WTC11 (cell line): ENCODE measurements around the gene ZNF521. TPM values are rescaled to one million over a fixed set of nuclear protein-coding genes. Genes with fewer than 3 reads are reported as not detected.

Experiments used
- ATAC-seq: fragments of 200-7000 bp; cut with Tn5 transposase; 2 replicates; pipeline ENCODE4 v1.10.0; 2021; ENCODE audit warnings: mild to moderate bottlenecking, moderate library complexity
- CTCF ChIA-PET: fragments of 300-600 bp; sonication (Branson Sonifier 250); formaldehyde crosslinking; loops from one replicate; lab custom pipeline; 2021; ENCODE audit warnings: antibody characterized with exemption; lab: Charles Lee
- POLR2A ChIA-PET: fragments of 350-600 bp; sonication (Branson Sonifier 250); formaldehyde crosslinking; loops from one replicate; lab custom pipeline; 2021; ENCODE audit warnings: antibody characterized with exemption; lab: Charles Lee
- DNase-seq: peaks from one replicate; pipeline ENCODE4 v3.0.0; 2021; ENCODE audit warnings: low spot score
- H3K27ac Mint-ChIP-seq: 2 replicates; pipeline ENCODE4 v1.8.0; 2021; ENCODE audit warnings: mixed read lengths
- H3K27me3 Mint-ChIP-seq: 2 replicates; pipeline ENCODE4 v1.8.0; 2021; ENCODE audit warnings: low read depth, mild to moderate bottlenecking, moderate library complexity, mixed read lengths
- H3K36me3 Mint-ChIP-seq: 2 replicates; pipeline ENCODE4 v1.8.0; 2021; ENCODE audit warnings: mixed read lengths
- H3K4me1 Mint-ChIP-seq: 2 replicates; pipeline ENCODE4 v1.8.0; 2022; ENCODE audit warnings: mixed read lengths
- H3K4me3 Mint-ChIP-seq: 2 replicates; pipeline ENCODE4 v1.8.0; 2021; ENCODE audit warnings: mild to moderate bottlenecking, moderate library complexity, mixed read lengths
- H3K9me3 Mint-ChIP-seq: 2 replicates; pipeline ENCODE4 v1.8.0; 2021; ENCODE audit warnings: mixed read lengths
- ARID4B ChIP-seq: sonication (generic); formaldehyde crosslinking; IDR thresholded peaks from 2 replicates; pipeline ENCODE4 v1.8.0; 2023; ENCODE audit warnings: missing genetic modification reagents, mild to moderate bottlenecking, borderline replicate concordance
- CBFB ChIP-seq: sonication (generic); formaldehyde crosslinking; IDR thresholded peaks from 2 replicates; pipeline ENCODE4 v1.8.1; 2022; ENCODE audit warnings: mild to moderate bottlenecking, low read depth, missing genetic modification reagents
- CREB1 ChIP-seq: sonication (generic); formaldehyde crosslinking; IDR thresholded peaks from 2 replicates; pipeline ENCODE4 v1.8.0; 2023; ENCODE audit warnings: mild to moderate bottlenecking, missing genetic modification reagents
- CREM ChIP-seq: sonication (generic); formaldehyde crosslinking; IDR thresholded peaks from 2 replicates; pipeline ENCODE4 v1.8.1; 2022; ENCODE audit warnings: mild to moderate bottlenecking, missing genetic modification reagents, moderate library complexity
- E2F4 ChIP-seq: sonication (generic); formaldehyde crosslinking; IDR thresholded peaks from 2 replicates; pipeline ENCODE4 v1.8.1; 2022; ENCODE audit warnings: low read depth, mild to moderate bottlenecking, moderate library complexity, missing genetic modification reagents, borderline replicate concordance
- FOXJ3 ChIP-seq: sonication (generic); formaldehyde crosslinking; IDR thresholded peaks from 2 replicates; pipeline ENCODE4 v1.9.0; 2021; ENCODE audit warnings: missing genetic modification reagents, mild to moderate bottlenecking, borderline replicate concordance
- FOXK1 ChIP-seq: sonication (generic); formaldehyde crosslinking; IDR thresholded peaks from 2 replicates; pipeline ENCODE4 v1.8.0; 2022; ENCODE audit warnings: mild to moderate bottlenecking, moderate library complexity, missing genetic modification reagents
- FOXP4 ChIP-seq: sonication (generic); formaldehyde crosslinking; IDR thresholded peaks from 2 replicates; pipeline ENCODE4 v1.8.0; 2022; ENCODE audit warnings: mild to moderate bottlenecking, missing genetic modification reagents
- GRHL2 ChIP-seq: fragments of 250-450 bp; sonication (Bioruptor Pico); IDR thresholded peaks from 2 replicates; pipeline ENCODE4 v1.8.0; 2022; ENCODE audit warnings: mild to moderate bottlenecking, moderate library complexity; ENCODE audit not compliant: insufficient replicate concordance, severe bottlenecking
- MYBL2 ChIP-seq: sonication (generic); formaldehyde crosslinking; IDR thresholded peaks from 2 replicates; pipeline ENCODE4 v1.8.1; 2023; ENCODE audit warnings: mild to moderate bottlenecking, moderate library complexity, missing genetic modification reagents
- NFE2L1 ChIP-seq: sonication (generic); formaldehyde crosslinking; IDR thresholded peaks from 2 replicates; pipeline ENCODE4 v1.8.1; 2023; ENCODE audit warnings: missing genetic modification reagents
- PRRX2 ChIP-seq: fragments of 250-450 bp; sonication (Bioruptor Pico); IDR thresholded peaks from 2 replicates; pipeline ENCODE4 v1.8.0; 2021; ENCODE audit warnings: mild to moderate bottlenecking
- RELA ChIP-seq: sonication (generic); formaldehyde crosslinking; IDR thresholded peaks from 2 replicates; pipeline ENCODE4 v1.8.1; 2022; ENCODE audit warnings: missing genetic modification reagents, mild to moderate bottlenecking, borderline replicate concordance
- SOX15 ChIP-seq: fragments of 250-450 bp; sonication (Bioruptor Pico); IDR thresholded peaks from 2 replicates; pipeline ENCODE4 v1.9.0; 2021; ENCODE audit warnings: mild to moderate bottlenecking
- STAT6 ChIP-seq: sonication (generic); formaldehyde crosslinking; conservative IDR thresholded peaks from 2 replicates; pipeline ENCODE4 v1.8.1; 2023; ENCODE audit warnings: mild to moderate bottlenecking, low read depth, missing genetic modification reagents, moderate library complexity
- TEAD1 ChIP-seq: sonication (generic); formaldehyde crosslinking; IDR thresholded peaks from 2 replicates; pipeline ENCODE4 v1.8.0; 2022; ENCODE audit warnings: mild to moderate bottlenecking, missing genetic modification reagents
- ZNF138 ChIP-seq: sonication (generic); formaldehyde crosslinking; conservative IDR thresholded peaks from 2 replicates; pipeline ENCODE4 v1.8.1; 2022; ENCODE audit warnings: mild to moderate bottlenecking, moderate library complexity, missing genetic modification reagents
- ZNF263 ChIP-seq: sonication (generic); formaldehyde crosslinking; IDR thresholded peaks from 2 replicates; pipeline ENCODE4 v1.8.1; 2022; ENCODE audit warnings: low read depth, mild to moderate bottlenecking, moderate library complexity, missing genetic modification reagents
- ZNF317 ChIP-seq: sonication (generic); formaldehyde crosslinking; IDR thresholded peaks from 2 replicates; pipeline ENCODE4 v1.8.1; 2023; ENCODE audit warnings: low read depth, mild to moderate bottlenecking, moderate library complexity, missing genetic modification reagents, borderline replicate concordance
- ZNF671 ChIP-seq: fragments of 250-450 bp; sonication (Bioruptor Pico); IDR thresholded peaks from 2 replicates; pipeline ENCODE4 v1.8.0; 2021; ENCODE audit warnings: mild to moderate bottlenecking
- total RNA-seq: library from RNA; stranded (reverse); gene quantifications from 3 replicates; pipeline ENCODE4 v1.2.3, GENCODE V29; 2021
- TF ChIP-seq, protein P1 (sequence below): sonication (generic); formaldehyde crosslinking; IDR thresholded peaks from 2 replicates; pipeline ENCODE4 v1.8.0; 2023; ENCODE audit warnings: missing genetic modification reagents
- TF ChIP-seq, protein P2 (sequence below): sonication (generic); formaldehyde crosslinking; IDR thresholded peaks from 2 replicates; pipeline ENCODE4 v1.8.1; 2023; ENCODE audit warnings: mild to moderate bottlenecking, missing genetic modification reagents, moderate library complexity
- TF ChIP-seq, protein P3 (sequence below): sonication (generic); formaldehyde crosslinking; conservative IDR thresholded peaks from 2 replicates; pipeline ENCODE4 v1.8.1; 2022; ENCODE audit warnings: mild to moderate bottlenecking, missing genetic modification reagents

Gene ZNF521
- total RNA-seq, 1 experiment from 2014 or later: 15.3 TPM

DNA sequence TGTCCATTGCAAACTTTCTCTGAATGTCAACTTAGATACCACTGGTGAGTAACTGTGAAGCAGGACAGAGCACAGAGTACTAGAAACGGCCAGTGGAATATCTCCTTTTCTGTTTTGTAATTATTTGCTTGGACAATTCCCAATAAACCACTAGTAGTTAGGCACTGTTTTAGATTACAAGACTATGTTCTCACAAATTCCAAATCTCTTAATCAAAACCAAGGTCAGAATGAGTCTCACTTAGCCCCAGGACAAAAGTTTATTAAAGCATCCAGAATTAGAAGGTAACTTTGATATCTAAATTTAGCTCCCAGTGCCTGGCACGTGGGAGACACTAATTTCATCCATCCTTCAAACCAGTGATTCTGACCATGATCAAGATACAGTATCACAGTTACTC lies 89.0 kb downstream of the ZNF521 start:
- Mint-ChIP-seq H3K27me3 (peaks cover 27% of the 10 kb centered on the region), H3K27ac (no peak overlapping the region), H3K9me3 (peaks cover 2% of the 10 kb centered on the region), H3K4me1 (peaks cover 38% of the 10 kb centered on the region), H3K4me3 (no peak overlapping the region), H3K36me3 (no peaks in the 10 kb centered on the region)
- no peak for DNase-seq
- CTCF ChIA-PET: no interaction called here
- POLR2A ChIA-PET: no interaction called here
- TF ChIP-seq CREB1 (CRISPR knock-in tag) (no peak), FOXK1 (CRISPR knock-in tag) (no peak), TEAD1 (no peak), ZNF263 (CRISPR knock-in tag) (no peak), E2F4 (no peak), NFE2L1 (CRISPR knock-in tag) (no peak), GRHL2 (CRISPR knock-in tag) (no peak), CREM (CRISPR knock-in tag) (no peak), STAT6 (CRISPR knock-in tag) (no peak)
- TF ChIP-seq, protein P1, sequence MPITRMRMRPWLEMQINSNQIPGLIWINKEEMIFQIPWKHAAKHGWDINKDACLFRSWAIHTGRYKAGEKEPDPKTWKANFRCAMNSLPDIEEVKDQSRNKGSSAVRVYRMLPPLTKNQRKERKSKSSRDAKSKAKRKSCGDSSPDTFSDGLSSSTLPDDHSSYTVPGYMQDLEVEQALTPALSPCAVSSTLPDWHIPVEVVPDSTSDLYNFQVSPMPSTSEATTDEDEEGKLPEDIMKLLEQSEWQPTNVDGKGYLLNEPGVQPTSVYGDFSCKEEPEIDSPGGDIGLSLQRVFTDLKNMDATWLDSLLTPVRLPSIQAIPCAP: no peak
- TF ChIP-seq, protein P2, sequence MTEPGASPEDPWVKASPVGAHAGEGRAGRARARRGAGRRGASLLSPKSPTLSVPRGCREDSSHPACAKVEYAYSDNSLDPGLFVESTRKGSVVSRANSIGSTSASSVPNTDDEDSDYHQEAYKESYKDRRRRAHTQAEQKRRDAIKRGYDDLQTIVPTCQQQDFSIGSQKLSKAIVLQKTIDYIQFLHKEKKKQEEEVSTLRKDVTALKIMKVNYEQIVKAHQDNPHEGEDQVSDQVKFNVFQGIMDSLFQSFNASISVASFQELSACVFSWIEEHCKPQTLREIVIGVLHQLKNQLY (CRISPR knock-in tag): no peak
- no peak for ATAC-seq

- H3K27me3 Mint-ChIP-seq: peaks cover 27% of the 10 kb centered on the region
- ChIA-PET CTCF (interaction anchor here (0.6 kb wide), 1 partner anchor 773 kb away, joined by 3 read pairs; no protein-coding TSS in a partner anchor), POLR2A (no interaction called here)
- H3K4me3 Mint-ChIP-seq: no peak overlapping the region
- DNase-seq: no peak
- ATAC-seq: no peak
- no peaks in the 10 kb centered on the region for H3K9me3 Mint-ChIP-seq
- peaks cover 27% of the 10 kb centered on the region for H3K4me1 Mint-ChIP-seq
- no peaks in the 10 kb centered on the region for H3K36me3 Mint-ChIP-seq
- H3K27ac Mint-ChIP-seq: no peak overlapping the region
- TF ChIP-seq ZNF317 (CRISPR knock-in tag) (no peak), FOXP4 (CRISPR knock-in tag) (no peak), GRHL2 (CRISPR knock-in tag) (no peak), CBFB (CRISPR knock-in tag) (no peak), ARID4B (CRISPR knock-in tag) (no peak), ZNF671 (no peak), MYBL2 (CRISPR knock-in tag) (no peak), RELA (CRISPR knock-in tag) (no peak), SOX15 (CRISPR knock-in tag) (no peak), PRRX2 (no peak), ZNF138 (CRISPR knock-in tag) (no peak), FOXJ3 (no peak)
- TF ChIP-seq, protein P3, sequence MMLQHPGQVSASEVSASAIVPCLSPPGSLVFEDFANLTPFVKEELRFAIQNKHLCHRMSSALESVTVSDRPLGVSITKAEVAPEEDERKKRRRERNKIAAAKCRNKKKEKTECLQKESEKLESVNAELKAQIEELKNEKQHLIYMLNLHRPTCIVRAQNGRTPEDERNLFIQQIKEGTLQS (CRISPR knock-in tag): no peak
Measured at GRCh38 chr18:25261768-25262167, 90.2 kb downstream of the ZNF521 start.
